A549 (cell line): ENCODE results near the gene KIF5A. TPM values are rescaled to one million over a fixed set of nuclear protein-coding genes. Genes with fewer than 3 reads are reported as not detected.

Source experiments
- ATAC-seq, 2 experiments: fragments of 200-7000 bp in 1 of 2; fragments of >200 bp in 1 of 2; cut with Nextera tagmentation in 1 of 2; cut with Tn5 transposase in 1 of 2; 3 replicates each; pipeline versions ENCODE4 v1.8.0 to v1.9.1; 2018 to 2020; ENCODE audit warnings: mild to moderate bottlenecking in 1 of 2, moderate library complexity in 1 of 2
- CTCF ChIA-PET: fragments of 300-600 bp; sonication (Branson Sonifier 250); formaldehyde crosslinking; extraction: SDS; loops from one replicate; lab custom pipeline; 2021; ENCODE audit warnings: antibody characterized with exemption, inconsistent platforms; lab: Yijun Ruan, JAX
- POLR2A ChIA-PET: fragments of 350-600 bp; formaldehyde crosslinking; extraction: SDS; loops from one replicate; lab custom pipeline; 2021; ENCODE audit warnings: antibody characterized with exemption, inconsistent platforms; lab: Yijun Ruan, JAX
- DNase-seq, 2 experiments: peaks; one replicate each; pipeline versions ENCODE4 v3.0.0 to v3.0.0-alpha.2; 2011 to 2016; ENCODE audit warnings: low read depth in 1 of 2, low spot score in 1 of 2
- FAIRE-seq: peaks from 2 replicates; lab custom pipeline; 2011; peaks lifted over from hg19 to GRCh38; lab: Jason Lieb, UNC
- H3K27ac ChIP-seq, 2 experiments: fragments of >200 bp; sonication (Bioruptor Twin); formaldehyde crosslinking; 3 replicates each; pipeline ENCODE4 v1.5.1; 2016 to 2017
- H3K4me1 ChIP-seq: fragments of >200 bp; sonication (Bioruptor Twin); formaldehyde crosslinking; 3 replicates; pipeline ENCODE4 v1.6.1; 2016
- H3K4me2 ChIP-seq: fragments of >200 bp; sonication (Bioruptor Twin); formaldehyde crosslinking; 3 replicates; pipeline ENCODE4 v1.6.1; 2016
- H3K4me3 ChIP-seq: fragments of >200 bp; sonication (Bioruptor Twin); formaldehyde crosslinking; 3 replicates; pipeline ENCODE4 v1.5.1; 2016
- H3K9me3 ChIP-seq: fragments of >200 bp; sonication (Bioruptor Twin); formaldehyde crosslinking; 3 replicates; pipeline ENCODE4 v1.6.1; 2016
- BHLHE40 ChIP-seq: IDR thresholded peaks from 2 replicates; pipeline ENCODE4 v1.6.1; 2012; ENCODE audit warnings: low read depth, low read length, inconsistent platforms
- CBX2 ChIP-seq: fragments of 200-600 bp; sonication (generic); IDR thresholded peaks from 2 replicates; pipeline ENCODE4 v1.6.1; 2016; ENCODE audit warnings: low read depth, mild to moderate bottlenecking, borderline replicate concordance
- CBX8 ChIP-seq: fragments of 200-600 bp; sonication (generic); IDR thresholded peaks from 2 replicates; pipeline ENCODE4 v1.6.1; 2016
- CEBPB ChIP-seq, 2 experiments: fragments of >200 bp in 1 of 2; sonication (Bioruptor Twin) in 1 of 2; formaldehyde crosslinking in 1 of 2; IDR thresholded peaks; 2 replicates each; pipeline ENCODE4 v1.6.1; 2012 to 2016
- E2F6 ChIP-seq: IDR thresholded peaks from 2 replicates; pipeline ENCODE4 v1.6.1; 2012; ENCODE audit warnings: low read depth, borderline replicate concordance
- FOSB ChIP-seq: fragments of 250-450 bp; sonication (Bioruptor Pico); IDR thresholded peaks from 2 replicates; pipeline ENCODE4 v1.5.0; 2020; ENCODE audit warnings: mild to moderate bottlenecking, moderate library complexity
- FOSL2 ChIP-seq, 2 experiments: fragments of 450-650 bp in 1 of 2; fragments of >200 bp in 1 of 2; sonication (Bioruptor Twin) in 1 of 2; formaldehyde crosslinking; IDR thresholded peaks; 2 replicates each; pipeline versions ENCODE4 v1.5.0 to v1.6.1; 2016 to 2020; ENCODE audit warnings: mild to moderate bottlenecking in 1 of 2, moderate library complexity in 1 of 2
- FOXS1 ChIP-seq: fragments of 250-450 bp; sonication (Bioruptor Pico); IDR thresholded peaks from 2 replicates; pipeline ENCODE4 v1.5.0; 2020; ENCODE audit warnings: mild to moderate bottlenecking, moderate library complexity
- GATA3 ChIP-seq: IDR thresholded peaks from 2 replicates; pipeline ENCODE4 v1.6.1; 2012; ENCODE audit warnings: borderline replicate concordance
- HES2 ChIP-seq: fragments of >200 bp; sonication (Bioruptor Twin); formaldehyde crosslinking; IDR thresholded peaks from 2 replicates; pipeline ENCODE4 v1.6.1; 2016
- HEYL ChIP-seq: fragments of 250-450 bp; sonication (Bioruptor Pico); IDR thresholded peaks from 2 replicates; pipeline ENCODE4 v1.8.0; 2021; ENCODE audit warnings: mild to moderate bottlenecking, moderate library complexity
- HOXB13 ChIP-seq: fragments of 250-450 bp; sonication (Bioruptor Pico); IDR thresholded peaks from 2 replicates; pipeline ENCODE4 v1.5.0; 2020; ENCODE audit warnings: low read depth, mild to moderate bottlenecking, moderate library complexity
- HOXB5 ChIP-seq: fragments of 250-450 bp; sonication (Bioruptor Pico); IDR thresholded peaks from 2 replicates; pipeline ENCODE4 v1.5.0; 2020; ENCODE audit warnings: mild to moderate bottlenecking, moderate library complexity
- JUN ChIP-seq, 2 experiments: fragments of >200 bp; sonication (Bioruptor Twin); formaldehyde crosslinking; IDR thresholded peaks; 2 replicates in 1 of 2; 3 replicates in 1 of 2; pipeline ENCODE4 v1.6.1; 2016 to 2017
- JUNB ChIP-seq: fragments of >200 bp; sonication (Bioruptor Twin); formaldehyde crosslinking; IDR thresholded peaks from 2 replicates; pipeline ENCODE4 v1.6.1; 2016
- KDM1A ChIP-seq: fragments of 200-600 bp; sonication (generic); IDR thresholded peaks from 2 replicates; pipeline ENCODE4 v1.6.1; 2016; ENCODE audit warnings: low read depth, mild to moderate bottlenecking
- KDM5A ChIP-seq: fragments of 200-600 bp; sonication (generic); IDR thresholded peaks from 2 replicates; pipeline ENCODE4 v1.6.1; 2016; ENCODE audit warnings: antibody characterized with exemption, mild to moderate bottlenecking
- MYC ChIP-seq: IDR thresholded peaks from 2 replicates; pipeline ENCODE4 v1.6.1; 2012; ENCODE audit warnings: mild to moderate bottlenecking, inconsistent platforms, low read length, improper control_type of control experiment, borderline replicate concordance
- NR3C1 ChIP-seq: fragments of >200 bp; sonication (Bioruptor Twin); formaldehyde crosslinking; IDR thresholded peaks from 3 replicates; pipeline ENCODE4 v1.6.1; 2017
- REST ChIP-seq: fragments of 200-600 bp; sonication (generic); IDR thresholded peaks from 2 replicates; pipeline ENCODE4 v1.6.1; 2016; ENCODE audit warnings: antibody characterized with exemption, mild to moderate bottlenecking, moderate library complexity
- RNF2 ChIP-seq: fragments of 200-600 bp; sonication (generic); IDR thresholded peaks from 2 replicates; pipeline ENCODE4 v1.6.1; 2016; ENCODE audit warnings: low read depth, mild to moderate bottlenecking, antibody characterized with exemption, moderate library complexity, borderline replicate concordance
- TP53 ChIP-seq: fragments of 250-450 bp; sonication (Bioruptor Pico); IDR thresholded peaks from 2 replicates; pipeline ENCODE4 v1.5.0; 2021; ENCODE audit warnings: mild to moderate bottlenecking, moderate library complexity
- ZC3H11A ChIP-seq: fragments of 450-650 bp; IDR thresholded peaks from 2 replicates; pipeline ENCODE4 v1.6.1; 2014; ENCODE audit warnings: antibody characterized with exemption, mild to moderate bottlenecking
- WGBS: methylation state at CpG from one replicate; pipeline ENCODE4 v1.1.6; 2017; ENCODE audit errors: missing lambda C conversion rate; 5-methylcytosine and 5-hydroxymethylcytosine counted together
- polyA plus RNA-seq, 4 experiments: library from polyadenylated mRNA; depleted of rRNA in 3 of 4; stranded (reverse); fragments of >200 nt; fragmentation: RNase III in 1 of 4; extraction: RNeasy Plus Mini Kit Qiagen cat#74134 plus additional on column Dnase treatment in 1 of 4; gene quantifications; 2 replicates in 3 of 4; 3 replicates in 1 of 4; pipeline ENCODE4 v1.2.3, GENCODE V29; 2011 to 2017

Gene KIF5A
- polyA plus RNA-seq, 2 of the 4 experiments (the other 2 are of a cell fraction), result 0.61 to 0.89 TPM

- Histone ChIP-seq H3K4me1 (peaks cover 19% of the 10 kb centered on the region; the same call in 2 of the 3 replicates), H3K27ac (no peak overlapping the region), H3K4me3 (no peak overlapping the region), H3K9me3 (no peaks in the 10 kb centered on the region), H3K4me2 (no peak overlapping the region)
- FAIRE-seq (no peak), ATAC-seq (no peak), DNase-seq (no peak)
- ChIA-PET CTCF (interaction anchor here (0.9 to 20.9 kb wide), 7 partner anchors 13 to 119 kb away, joined by 3 to 336 read pairs (median 7); no protein-coding TSS in a partner anchor), POLR2A (interaction anchor here (0.6 kb wide), 1 partner anchor 129 kb away, joined by 3 read pairs; no protein-coding TSS in a partner anchor)
- TF ChIP-seq MYC (no peak), CEBPB (IDR thresholded peaks at IDR 0.05) (no peak), GATA3 (no peak), HOXB13 (no peak), KDM5A (no peak), HES2 (no peak), BHLHE40 (no peak), CBX8 (no peak), E2F6 (no peak)
- WGBS, result 91% methylated on average over 11 of the region's 11 CpGs
Measured at GRCh38 chr12:57606821-57607220, 57.0 kb downstream of the KIF5A start.

GRCh38 chr12:57607958-57608663 lies 58.3 kb downstream of the KIF5A start:
- H3K4me3 ChIP-seq, result no peak overlapping the region
- H3K9me3 ChIP-seq, result no peaks in the 10 kb centered on the region
- DNase-seq (no peak), FAIRE-seq (no peak), ATAC-seq (no peak)
- 90% methylated on average over 12 of the region's 12 CpGs for WGBS
- H3K27ac ChIP-seq, result no peak overlapping the region
- no peak for TF ChIP-seq KDM1A
- no peak for TF ChIP-seq BHLHE40
- TF ChIP-seq CBX2, result no peak
- no peak for TF ChIP-seq HOXB13
- TF ChIP-seq NR3C1, result no peak
- no peak for TF ChIP-seq JUN (IDR thresholded peaks at IDR 0.05)
- TF ChIP-seq HOXB5, result no peak
- POLR2A ChIA-PET, result no interaction called here
- H3K4me1 ChIP-seq, result peaks cover 24% of the 10 kb centered on the region; the same call in 2 of the 3 replicates
- no peak overlapping the region for H3K4me2 ChIP-seq
- CTCF ChIA-PET, result interaction anchor here (0.9 to 20.9 kb wide), 6 partner anchors 8 to 40 kb away, joined by 3 to 336 read pairs (median 3); partner anchors contain the start of gene B4GALNT1

GRCh38 chr12:57609101-57609780 lies 59.4 kb downstream of the KIF5A start:
- no peak for ATAC-seq
- no peak for FAIRE-seq
- no peaks in the 10 kb centered on the region for H3K9me3 ChIP-seq
- TF ChIP-seq FOSB (CRISPR knock-in tag) (no peak), HEYL (CRISPR knock-in tag) (no peak), HOXB13 (no peak), REST (no peak), BHLHE40 (no peak), FOSL2 (IDR thresholded peaks at IDR 0.05) (no peak), FOSL2 (CRISPR knock-in tag; IDR thresholded peaks at IDR 0.05) (no peak), ZC3H11A (no peak), MYC (no peak), RNF2 (no peak), JUNB (no peak), TP53 (no peak), FOXS1 (no peak)
- TF ChIP-seq, all 56 proteins: peak for 0
- 88% methylated on average over 16 of the region's 19 CpGs for WGBS
- ChIA-PET POLR2A (interaction anchor here (0.6 to 0.7 kb wide), 2 partner anchors 10 to 92 kb away, joined by 4 to 7 read pairs; no protein-coding TSS in a partner anchor), CTCF (interaction anchor here (0.7 to 20.9 kb wide), 6 partner anchors 9 to 42 kb away, joined by 3 to 336 read pairs (median 4); partner anchors contain the start of gene B4GALNT1)
- H3K27ac ChIP-seq, result no peak overlapping the region
- peaks cover 19% of the 10 kb centered on the region; the same call in 2 of the 3 replicates for H3K4me1 ChIP-seq
- H3K4me2 ChIP-seq, result no peak overlapping the region
- DNase-seq, result no peak
- H3K4me3 ChIP-seq, result no peak overlapping the region
